ENCODE results near the gene PNRC1. TPM values are rescaled to one million over a fixed set of nuclear protein-coding genes. Genes with fewer than 3 reads are reported as not detected.

Gene PNRC1
- total RNA-seq, 1 donor from 2014 or later = 93.2 TPM

GRCh38 chr6:89057759-89058158 lies 22.8 kb upstream of the PNRC1 start:
- H3K36me3 Mint-ChIP-seq (ENCODE audit: low read depth, unreplicated experiment) = no peaks in the 10 kb centered on the region
- peaks cover 5% of the 10 kb centered on the region for H3K4me1 Mint-ChIP-seq (ENCODE audit: low read depth, unreplicated experiment)
- no peak overlapping the region for H2AFZ ChIP-seq (ENCODE audit: low read depth, low read length)
- TF ChIP-seq EZH2 (IDR thresholded peaks at IDR 0.05; ENCODE audit: insufficient read depth, low read length) = no peak
- TF ChIP-seq, protein P1, sequence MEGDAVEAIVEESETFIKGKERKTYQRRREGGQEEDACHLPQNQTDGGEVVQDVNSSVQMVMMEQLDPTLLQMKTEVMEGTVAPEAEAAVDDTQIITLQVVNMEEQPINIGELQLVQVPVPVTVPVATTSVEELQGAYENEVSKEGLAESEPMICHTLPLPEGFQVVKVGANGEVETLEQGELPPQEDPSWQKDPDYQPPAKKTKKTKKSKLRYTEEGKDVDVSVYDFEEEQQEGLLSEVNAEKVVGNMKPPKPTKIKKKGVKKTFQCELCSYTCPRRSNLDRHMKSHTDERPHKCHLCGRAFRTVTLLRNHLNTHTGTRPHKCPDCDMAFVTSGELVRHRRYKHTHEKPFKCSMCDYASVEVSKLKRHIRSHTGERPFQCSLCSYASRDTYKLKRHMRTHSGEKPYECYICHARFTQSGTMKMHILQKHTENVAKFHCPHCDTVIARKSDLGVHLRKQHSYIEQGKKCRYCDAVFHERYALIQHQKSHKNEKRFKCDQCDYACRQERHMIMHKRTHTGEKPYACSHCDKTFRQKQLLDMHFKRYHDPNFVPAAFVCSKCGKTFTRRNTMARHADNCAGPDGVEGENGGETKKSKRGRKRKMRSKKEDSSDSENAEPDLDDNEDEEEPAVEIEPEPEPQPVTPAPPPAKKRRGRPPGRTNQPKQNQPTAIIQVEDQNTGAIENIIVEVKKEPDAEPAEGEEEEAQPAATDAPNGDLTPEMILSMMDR (IDR thresholded peaks at IDR 0.05; ENCODE audit: insufficient read depth, low read depth, low read length) = no peak
- no peaks in the 10 kb centered on the region for H3K79me2 ChIP-seq (ENCODE audit: insufficient read depth, low read length)
- H3K27ac ChIP-seq (ENCODE audit: low read depth, low read length) = no peak overlapping the region
- no peak overlapping the region for H3K27ac Mint-ChIP-seq (ENCODE audit: unreplicated experiment)
- no peaks in the 10 kb centered on the region for H3K27me3 Mint-ChIP-seq (ENCODE audit: low read depth, unreplicated experiment)
- no peaks in the 10 kb centered on the region for H3K36me3 ChIP-seq (ENCODE audit: insufficient read depth, low read length)
- H3K4me3 ChIP-seq (ENCODE audit: insufficient read depth, low read depth, low read length) = no peak overlapping the region
- no peaks in the 10 kb centered on the region for H4K20me1 ChIP-seq (ENCODE audit: insufficient read depth, low read length)
- H3K27me3 ChIP-seq (ENCODE audit: insufficient read depth, low read length) = no peaks in the 10 kb centered on the region
- H3K9me3 Mint-ChIP-seq (ENCODE audit: unreplicated experiment) = no peaks in the 10 kb centered on the region
- no peak overlapping the region for H3K4me3 Mint-ChIP-seq (ENCODE audit: unreplicated experiment)
- no peak overlapping the region for H3K4me2 ChIP-seq (ENCODE audit: low read length)
- H3K9ac ChIP-seq (ENCODE audit: low read length) = no peak overlapping the region
- H3K4me1 ChIP-seq (ENCODE audit: insufficient read depth, low read length) = no peaks in the 10 kb centered on the region
- no peaks in the 10 kb centered on the region for H3K9me3 ChIP-seq (ENCODE audit: insufficient read depth, low read depth, low read length)
- no peak for DNase-seq (ENCODE audit: low read depth)
- FAIRE-seq = no peak

GRCh38 chr6:89058627-89059026 lies 21.9 kb upstream of the PNRC1 start:
- H3K4me1 ChIP-seq (ENCODE audit: insufficient read depth, low read length) = no peaks in the 10 kb centered on the region
- H4K20me1 ChIP-seq (ENCODE audit: insufficient read depth, low read length) = no peaks in the 10 kb centered on the region
- H3K9me3 Mint-ChIP-seq (ENCODE audit: unreplicated experiment) = no peaks in the 10 kb centered on the region
- no peaks in the 10 kb centered on the region for H3K9me3 ChIP-seq (ENCODE audit: insufficient read depth, low read depth, low read length)
- no peak overlapping the region for H3K27ac Mint-ChIP-seq (ENCODE audit: unreplicated experiment)
- H3K27ac ChIP-seq (ENCODE audit: low read depth, low read length) = no peak overlapping the region
- no peaks in the 10 kb centered on the region for H3K36me3 Mint-ChIP-seq (ENCODE audit: low read depth, unreplicated experiment)
- no peaks in the 10 kb centered on the region for H3K27me3 Mint-ChIP-seq (ENCODE audit: low read depth, unreplicated experiment)
- DNase-seq (ENCODE audit: low read depth) (no peak), FAIRE-seq (no peak)
- H3K9ac ChIP-seq (ENCODE audit: low read length) = no peak overlapping the region
- TF ChIP-seq, protein P1 (IDR thresholded peaks at IDR 0.05; ENCODE audit: insufficient read depth, low read depth, low read length) = no peak
- no peak overlapping the region for H3K4me2 ChIP-seq (ENCODE audit: low read length)
- H3K4me3 ChIP-seq (ENCODE audit: insufficient read depth, low read depth, low read length) = no peak overlapping the region
- H3K36me3 ChIP-seq (ENCODE audit: insufficient read depth, low read length) = no peaks in the 10 kb centered on the region
- H3K4me1 Mint-ChIP-seq (ENCODE audit: low read depth, unreplicated experiment) = peaks cover 5% of the 10 kb centered on the region
- no peak overlapping the region for H2AFZ ChIP-seq (ENCODE audit: low read depth, low read length)
- no peaks in the 10 kb centered on the region for H3K79me2 ChIP-seq (ENCODE audit: insufficient read depth, low read length)
- H3K27me3 ChIP-seq (ENCODE audit: insufficient read depth, low read length) = no peaks in the 10 kb centered on the region
- no peak overlapping the region for H3K4me3 Mint-ChIP-seq (ENCODE audit: unreplicated experiment)

GRCh38 chr6:89059227-89059626 lies 21.3 kb upstream of the PNRC1 start:
- H3K36me3 Mint-ChIP-seq (ENCODE audit: low read depth, unreplicated experiment) = no peaks in the 10 kb centered on the region
- Histone ChIP-seq H3K4me3 (ENCODE audit: insufficient read depth, low read depth, low read length) (no peak overlapping the region), H4K20me1 (ENCODE audit: insufficient read depth, low read length) (no peaks in the 10 kb centered on the region), H3K4me2 (ENCODE audit: low read length) (no peak overlapping the region), H3K4me1 (ENCODE audit: insufficient read depth, low read length) (no peaks in the 10 kb centered on the region), H3K27ac (ENCODE audit: low read depth, low read length) (no peak overlapping the region), H3K27me3 (ENCODE audit: insufficient read depth, low read length) (no peaks in the 10 kb centered on the region), H3K79me2 (ENCODE audit: insufficient read depth, low read length) (no peaks in the 10 kb centered on the region), H3K9ac (ENCODE audit: low read length) (no peak overlapping the region), H3K36me3 (ENCODE audit: insufficient read depth, low read length) (no peaks in the 10 kb centered on the region), H3K9me3 (ENCODE audit: insufficient read depth, low read depth, low read length) (no peaks in the 10 kb centered on the region), H2AFZ (ENCODE audit: low read depth, low read length) (no peak overlapping the region)
- TF ChIP-seq, protein P1 (IDR thresholded peaks at IDR 0.05; ENCODE audit: insufficient read depth, low read depth, low read length) = no peak
- no peak overlapping the region for H3K4me3 Mint-ChIP-seq (ENCODE audit: unreplicated experiment)
- H3K4me1 Mint-ChIP-seq (ENCODE audit: low read depth, unreplicated experiment) = peaks cover 5% of the 10 kb centered on the region
- H3K27ac Mint-ChIP-seq (ENCODE audit: unreplicated experiment) = no peak overlapping the region
- DNase-seq (ENCODE audit: low read depth) (no peak), FAIRE-seq (no peak)
- no peaks in the 10 kb centered on the region for H3K27me3 Mint-ChIP-seq (ENCODE audit: low read depth, unreplicated experiment)
- H3K9me3 Mint-ChIP-seq (ENCODE audit: unreplicated experiment) = no peaks in the 10 kb centered on the region

Measured in astrocyte (in vitro differentiated cells and primary cell).